Measurements from ENCODE around the gene GLP2R.

Gene GLP2R

GRCh38 chr17:9813166-9813565 lies 12.6 kb upstream of the GLP2R start:
- no peak for DNase-seq (ENCODE audit: low read depth in 2 of 2, low spot score in 1 of 2)

GRCh38 chr17:9814337-9814945 lies 11.3 kb upstream of the GLP2R start:
- DNase-seq (ENCODE audit: low read depth in 2 of 2, low spot score in 1 of 2): no peak

- no peak for DNase-seq (ENCODE audit: low read depth in 2 of 2, low spot score in 1 of 2)
These were observed 9.3 kb upstream of the GLP2R start for GRCh38 chr17:9816472-9816871.

GRCh38 chr17:9817086-9817485 lies 8.6 kb upstream of the GLP2R start:
- DNase-seq (ENCODE audit: low read depth in 2 of 2, low spot score in 1 of 2): no peak

- no peak for DNase-seq (ENCODE audit: low read depth in 2 of 2, low spot score in 1 of 2)
These were observed 7.0 kb upstream of the GLP2R start for GRCh38 chr17:9818760-9819159.

- DNase-seq (ENCODE audit: low read depth in 2 of 2, low spot score in 1 of 2): no peak
These were observed 5.3 kb upstream of the GLP2R start for GRCh38 chr17:9820448-9820847.

- no peak for DNase-seq (ENCODE audit: low read depth in 2 of 2, low spot score in 1 of 2)
These were observed 3.8 kb upstream of the GLP2R start, which contains the start of gene GSG1L2 for GRCh38 chr17:9821921-9822320. TSS of gene GSG1L2 (minus strand) at chr17:9822079. CDS start at chr17:9822071, 8 bp downstream.

GRCh38 chr17:9824094-9824493 lies 1.6 kb upstream of the GLP2R start:
- no peak for DNase-seq (ENCODE audit: low read depth in 2 of 2, low spot score in 1 of 2)

GRCh38 chr17:9824797-9825338 lies 856 bp upstream of the GLP2R start:
- no peak for DNase-seq (ENCODE audit: low read depth in 2 of 2, low spot score in 1 of 2)

- DNase-seq (ENCODE audit: low read depth in 2 of 2, low spot score in 1 of 2): no peak
These were observed 2.9 kb downstream of the GLP2R start for GRCh38 chr17:9828296-9829295.

GRCh38 chr17:9829343-9829742 lies 3.6 kb downstream of the GLP2R start:
- DNase-seq (ENCODE audit: low read depth in 2 of 2, low spot score in 1 of 2): no peak

- DNase-seq (ENCODE audit: low read depth in 2 of 2, low spot score in 1 of 2): no peak
These were observed 5.0 kb downstream of the GLP2R start for GRCh38 chr17:9830711-9831110.

GRCh38 chr17:9833922-9834321 lies 8.2 kb downstream of the GLP2R start:
- DNase-seq (ENCODE audit: low read depth in 2 of 2, low spot score in 1 of 2): no peak

- no peak for DNase-seq (ENCODE audit: low read depth in 2 of 2, low spot score in 1 of 2)
These were observed 12.1 kb downstream of the GLP2R start for GRCh38 chr17:9837551-9838471.

GRCh38 chr17:9839433-9839832 lies 13.7 kb downstream of the GLP2R start:
- no peak for DNase-seq (ENCODE audit: low read depth in 2 of 2, low spot score in 1 of 2)

GRCh38 chr17:9842057-9842758 lies 16.5 kb downstream of the GLP2R start:
- DNase-seq (ENCODE audit: low read depth in 2 of 2, low spot score in 1 of 2): no peak

- no peak for DNase-seq (ENCODE audit: low read depth in 2 of 2, low spot score in 1 of 2)
These were observed 17.7 kb downstream of the GLP2R start for GRCh38 chr17:9843152-9844010.

GRCh38 chr17:9844153-9844552 lies 18.4 kb downstream of the GLP2R start:
- no peak for DNase-seq (ENCODE audit: low read depth in 2 of 2, low spot score in 1 of 2)

GRCh38 chr17:9845306-9845705 lies 19.6 kb downstream of the GLP2R start:
- no peak for DNase-seq (ENCODE audit: low read depth in 2 of 2, low spot score in 1 of 2)

All from stimulated activated CD8-positive, alpha-beta memory T cell treated with anti-CD3 and anti-CD28 coated beads, Interleukin-4, amount 100 ng/mL, for 1 hour (primary cell).